ENCODE results near the gene FRYL. TPM values are rescaled to one million over a fixed set of nuclear protein-coding genes. Genes with fewer than 3 reads are reported as not detected.

The FRYL gene
- total RNA-seq, 3 donors from 2014 or later = 70.9 to 112 (median 86.2) TPM

DNA sequence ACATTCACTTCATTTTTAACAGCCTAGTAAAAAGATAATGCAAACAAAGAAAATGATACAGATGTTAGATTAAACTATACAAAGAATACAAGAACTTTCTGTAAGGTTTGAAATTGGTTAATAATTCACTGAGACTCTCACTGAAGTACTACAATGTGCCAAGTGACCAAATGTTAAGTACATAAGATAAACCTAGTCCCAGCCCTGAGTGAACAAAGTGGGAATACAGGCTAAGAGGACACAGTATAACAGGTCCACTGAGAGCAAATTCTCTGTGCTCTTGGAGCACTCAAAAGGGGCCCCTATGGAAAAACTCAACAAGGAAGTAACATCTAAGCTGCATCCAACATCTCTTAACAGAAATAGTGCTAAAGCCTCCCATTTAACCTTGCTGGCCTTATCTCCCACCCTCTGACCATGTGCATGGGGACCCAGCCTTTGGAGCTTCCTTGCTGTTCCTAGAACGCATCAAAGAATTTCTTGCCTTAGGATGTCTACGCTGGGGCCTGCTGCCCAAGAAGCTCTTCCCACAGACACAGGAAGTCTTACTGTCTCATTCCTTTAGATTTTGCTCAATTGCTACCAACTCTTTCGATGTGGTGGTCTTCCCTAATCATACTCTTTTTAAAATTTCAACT is 176.6 kb downstream of the FRYL start:
- H3K27me3 ChIP-seq = no peaks in the 10 kb centered on the region
- DNase-seq (ENCODE audit: low spot score in 2 of 2) = no peak
- H3K9me3 ChIP-seq = no peaks in the 10 kb centered on the region
- peaks cover 2% of the 10 kb centered on the region for H3K36me3 ChIP-seq
- no peak overlapping the region for H3K4me3 ChIP-seq
- no peak overlapping the region for H3K27ac ChIP-seq
- H3K4me1 ChIP-seq = no peaks in the 10 kb centered on the region
- TF ChIP-seq POLR2A (IDR thresholded peaks at IDR 0.05) (no peak), POLR2AphosphoS5 (IDR thresholded peaks at IDR 0.05) (no peak)
- TF ChIP-seq, protein P1, sequence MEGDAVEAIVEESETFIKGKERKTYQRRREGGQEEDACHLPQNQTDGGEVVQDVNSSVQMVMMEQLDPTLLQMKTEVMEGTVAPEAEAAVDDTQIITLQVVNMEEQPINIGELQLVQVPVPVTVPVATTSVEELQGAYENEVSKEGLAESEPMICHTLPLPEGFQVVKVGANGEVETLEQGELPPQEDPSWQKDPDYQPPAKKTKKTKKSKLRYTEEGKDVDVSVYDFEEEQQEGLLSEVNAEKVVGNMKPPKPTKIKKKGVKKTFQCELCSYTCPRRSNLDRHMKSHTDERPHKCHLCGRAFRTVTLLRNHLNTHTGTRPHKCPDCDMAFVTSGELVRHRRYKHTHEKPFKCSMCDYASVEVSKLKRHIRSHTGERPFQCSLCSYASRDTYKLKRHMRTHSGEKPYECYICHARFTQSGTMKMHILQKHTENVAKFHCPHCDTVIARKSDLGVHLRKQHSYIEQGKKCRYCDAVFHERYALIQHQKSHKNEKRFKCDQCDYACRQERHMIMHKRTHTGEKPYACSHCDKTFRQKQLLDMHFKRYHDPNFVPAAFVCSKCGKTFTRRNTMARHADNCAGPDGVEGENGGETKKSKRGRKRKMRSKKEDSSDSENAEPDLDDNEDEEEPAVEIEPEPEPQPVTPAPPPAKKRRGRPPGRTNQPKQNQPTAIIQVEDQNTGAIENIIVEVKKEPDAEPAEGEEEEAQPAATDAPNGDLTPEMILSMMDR (IDR thresholded peaks at IDR 0.05) = no peak
- intact Hi-C loops (cut with DNase I; ENCODE audit: low total_unique reads) = no loop called here

DNA sequence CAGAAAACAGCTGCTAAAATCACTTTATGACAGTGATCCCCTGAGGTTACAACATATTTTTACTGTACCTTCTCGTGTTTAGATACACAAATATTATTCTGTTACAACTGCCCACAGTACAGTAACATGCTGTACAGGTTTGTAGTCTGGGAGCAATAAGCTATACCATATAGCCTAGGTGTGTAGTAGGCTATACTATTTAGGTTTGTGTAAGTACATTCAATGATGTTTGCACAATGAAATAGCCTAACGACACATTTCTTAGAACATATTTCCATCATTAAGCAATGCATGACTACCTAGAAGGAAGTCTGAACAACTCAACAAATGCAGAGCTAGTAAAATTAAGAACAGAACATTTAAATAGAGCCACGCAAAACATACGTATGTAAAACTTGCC is 177.3 kb downstream of the FRYL start:
- Histone ChIP-seq H3K27me3 (no peaks in the 10 kb centered on the region), H3K9me3 (no peaks in the 10 kb centered on the region), H3K4me1 (no peaks in the 10 kb centered on the region), H3K27ac (no peak overlapping the region), H3K4me3 (no peak overlapping the region), H3K36me3 (peaks cover 2% of the 10 kb centered on the region)
- TF ChIP-seq POLR2A (IDR thresholded peaks at IDR 0.05) = no peak
- no peak for DNase-seq (ENCODE audit: low spot score in 2 of 2)
- intact Hi-C loops (cut with DNase I; ENCODE audit: low total_unique reads) = no loop called here

DNA sequence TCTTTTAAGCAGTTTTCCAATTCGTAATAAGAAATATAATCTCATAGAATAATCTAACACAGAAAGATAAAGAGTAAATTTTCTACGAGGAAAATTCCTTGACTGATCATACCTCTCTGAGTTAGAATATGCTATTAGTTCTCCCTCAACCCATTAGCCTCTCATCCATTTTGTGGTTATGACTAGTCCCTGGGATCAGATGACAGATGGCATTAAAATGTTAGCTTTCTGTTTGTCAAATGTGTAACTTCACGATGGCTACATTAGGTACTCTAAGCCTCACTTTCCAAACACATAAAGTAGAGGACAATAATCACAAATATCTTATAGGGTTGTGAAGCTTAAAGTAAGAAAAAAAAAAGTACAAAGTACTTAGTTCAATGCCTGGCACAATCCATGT is 177.9 kb downstream of the FRYL start:
- Histone ChIP-seq H3K4me1 (no peaks in the 10 kb centered on the region), H3K27ac (no peak overlapping the region), H3K4me3 (no peak overlapping the region), H3K36me3 (peaks cover 2% of the 10 kb centered on the region), H3K27me3 (no peaks in the 10 kb centered on the region), H3K9me3 (no peaks in the 10 kb centered on the region)
- intact Hi-C loops (cut with DNase I; ENCODE audit: low total_unique reads) = no loop called here
- DNase-seq (ENCODE audit: low spot score in 2 of 2) = no peak
- TF ChIP-seq POLR2AphosphoS5 (IDR thresholded peaks at IDR 0.05) (no peak), POLR2A (IDR thresholded peaks at IDR 0.05) (no peak)
- TF ChIP-seq, protein P1 (IDR thresholded peaks at IDR 0.05) = no peak

DNA sequence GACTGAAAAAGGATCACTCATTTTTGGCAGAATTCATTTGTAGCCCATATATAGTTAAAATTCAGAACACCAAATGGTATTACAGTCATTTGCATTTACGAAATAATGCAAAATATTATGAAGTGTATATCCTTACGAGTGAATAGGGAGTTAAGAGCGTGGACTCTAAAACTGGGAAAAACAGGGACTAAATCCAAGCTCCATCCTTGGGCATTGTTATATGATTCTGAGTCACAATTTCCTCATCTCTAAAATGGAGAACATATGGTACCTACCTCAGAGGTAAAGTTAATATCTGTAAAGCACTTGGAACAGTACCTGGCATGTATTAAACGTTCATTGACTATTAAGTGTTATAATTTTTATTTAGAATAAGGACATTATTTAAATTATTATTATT is 183.7 kb downstream of the FRYL start:
- no peak for DNase-seq (ENCODE audit: low spot score in 2 of 2)
- TF ChIP-seq POLR2AphosphoS5 (IDR thresholded peaks at IDR 0.05) = no peak
- no peak for TF ChIP-seq POLR2A (IDR thresholded peaks at IDR 0.05)
- TF ChIP-seq, protein P1 (IDR thresholded peaks at IDR 0.05) = no peak
- Histone ChIP-seq H3K9me3 (no peaks in the 10 kb centered on the region), H3K27me3 (no peaks in the 10 kb centered on the region), H3K4me1 (no peaks in the 10 kb centered on the region), H3K36me3 (peaks cover 10% of the 10 kb centered on the region), H3K27ac (no peak overlapping the region), H3K4me3 (no peak overlapping the region)
- intact Hi-C loops (cut with DNase I; ENCODE audit: low total_unique reads) = no loop called here

DNA sequence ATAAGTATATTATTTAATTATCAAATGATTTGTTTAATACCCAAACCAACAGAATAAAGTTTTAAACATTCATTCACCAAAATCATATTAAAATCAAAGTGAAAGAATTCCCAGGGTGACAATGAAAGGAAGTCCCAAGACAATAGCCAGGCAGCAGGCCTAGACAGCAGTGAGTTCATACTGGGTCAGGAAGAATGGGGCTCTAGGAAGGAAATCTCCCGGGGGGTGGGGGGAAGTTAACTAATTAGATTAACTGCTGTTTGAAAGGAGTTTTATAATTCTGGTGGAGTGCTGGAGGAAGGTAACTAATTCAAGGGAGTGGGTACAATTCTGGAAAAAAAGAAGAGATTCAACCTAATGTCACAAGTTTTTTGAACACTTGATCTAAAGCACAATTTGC is 185.9 kb downstream of the FRYL start:
- H3K27ac ChIP-seq = no peak overlapping the region
- H3K9me3 ChIP-seq = no peaks in the 10 kb centered on the region
- intact Hi-C loops (cut with DNase I; ENCODE audit: low total_unique reads) = no loop called here
- no peaks in the 10 kb centered on the region for H3K4me1 ChIP-seq
- DNase-seq (ENCODE audit: low spot score in 2 of 2) = no peak
- H3K27me3 ChIP-seq = no peaks in the 10 kb centered on the region
- peaks cover 8% of the 10 kb centered on the region for H3K36me3 ChIP-seq
- H3K4me3 ChIP-seq = no peak overlapping the region
- TF ChIP-seq, protein P1 (IDR thresholded peaks at IDR 0.05) = no peak
- TF ChIP-seq POLR2AphosphoS5 (IDR thresholded peaks at IDR 0.05) (no peak), POLR2A (IDR thresholded peaks at IDR 0.05) (no peak)

DNA sequence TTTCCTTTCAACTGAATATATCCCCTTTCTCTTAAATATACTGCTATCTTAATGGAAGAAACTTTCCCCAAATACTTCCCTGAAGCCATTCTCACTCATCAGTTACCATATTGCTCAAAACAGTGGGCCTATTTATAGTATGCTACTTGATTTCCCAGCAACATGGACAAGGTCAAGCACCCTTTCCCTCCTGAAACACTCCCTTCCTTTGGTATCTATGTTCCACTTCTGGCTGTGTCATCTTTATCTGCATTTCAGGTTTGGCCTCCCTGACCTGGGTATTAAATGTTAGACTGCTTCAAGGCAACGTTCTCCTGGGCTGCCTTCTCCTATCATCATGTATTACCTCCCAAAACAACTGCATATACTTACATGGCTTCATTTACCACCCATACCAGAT is 188.7 kb downstream of the FRYL start:
- Histone ChIP-seq H3K4me1 (no peaks in the 10 kb centered on the region), H3K27me3 (no peaks in the 10 kb centered on the region), H3K27ac (no peak overlapping the region), H3K4me3 (no peak overlapping the region), H3K9me3 (no peaks in the 10 kb centered on the region), H3K36me3 (peaks cover 8% of the 10 kb centered on the region)
- intact Hi-C loops (cut with DNase I; ENCODE audit: low total_unique reads) = no loop called here
- DNase-seq (ENCODE audit: low spot score in 2 of 2) = no peak
- TF ChIP-seq POLR2A (IDR thresholded peaks at IDR 0.05) = no peak
- TF ChIP-seq, protein P1 (IDR thresholded peaks at IDR 0.05) = no peak

All from breast epithelium (tissue), 4 donors.